Body of pancreas (tissue), 4 donors: ENCODE data around the gene MED22.

ENCODE experiments used
- POLR2A ChIP-seq, 3 donors: fragments of 450-650 bp; IDR thresholded peaks; one replicate each; pipeline ENCODE4 v1.6.1; 2016; ENCODE audit warnings: antibody characterized with exemption in 3 of 3, mild to moderate bottlenecking in 2 of 3
- TF ChIP-seq, protein P1 (sequence below), 7 experiments: fragments of 450-650 bp in 4 of 7; fragments of 200-600 bp in 3 of 7; sonication (generic) in 3 of 7; IDR thresholded peaks; one replicate each; pipeline ENCODE4 v1.5.1; 2016 to 2019; ENCODE audit warnings: antibody characterized with exemption in 7 of 7

DNA sequence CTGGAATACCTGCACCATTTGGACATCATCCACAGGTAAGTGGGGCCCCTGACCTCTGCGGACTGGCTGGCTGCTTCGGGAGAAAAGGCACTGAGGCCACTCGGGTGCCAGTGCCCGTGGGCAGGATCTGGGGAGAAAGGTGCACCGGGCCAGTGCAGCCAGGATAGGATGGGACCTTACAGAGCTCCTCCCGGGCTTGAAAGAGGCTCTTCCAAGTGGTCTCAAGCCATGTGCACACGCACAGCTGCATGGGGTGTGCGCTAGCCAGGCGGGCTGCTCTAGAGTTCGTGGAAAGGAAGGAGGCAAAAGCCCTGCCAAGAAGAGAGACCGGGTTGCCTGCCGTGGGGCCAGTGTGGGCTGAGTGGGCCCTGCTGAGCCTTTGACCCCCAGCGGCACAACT, 41.6 kb upstream of the MED22 start:
- TF ChIP-seq, protein P1, sequence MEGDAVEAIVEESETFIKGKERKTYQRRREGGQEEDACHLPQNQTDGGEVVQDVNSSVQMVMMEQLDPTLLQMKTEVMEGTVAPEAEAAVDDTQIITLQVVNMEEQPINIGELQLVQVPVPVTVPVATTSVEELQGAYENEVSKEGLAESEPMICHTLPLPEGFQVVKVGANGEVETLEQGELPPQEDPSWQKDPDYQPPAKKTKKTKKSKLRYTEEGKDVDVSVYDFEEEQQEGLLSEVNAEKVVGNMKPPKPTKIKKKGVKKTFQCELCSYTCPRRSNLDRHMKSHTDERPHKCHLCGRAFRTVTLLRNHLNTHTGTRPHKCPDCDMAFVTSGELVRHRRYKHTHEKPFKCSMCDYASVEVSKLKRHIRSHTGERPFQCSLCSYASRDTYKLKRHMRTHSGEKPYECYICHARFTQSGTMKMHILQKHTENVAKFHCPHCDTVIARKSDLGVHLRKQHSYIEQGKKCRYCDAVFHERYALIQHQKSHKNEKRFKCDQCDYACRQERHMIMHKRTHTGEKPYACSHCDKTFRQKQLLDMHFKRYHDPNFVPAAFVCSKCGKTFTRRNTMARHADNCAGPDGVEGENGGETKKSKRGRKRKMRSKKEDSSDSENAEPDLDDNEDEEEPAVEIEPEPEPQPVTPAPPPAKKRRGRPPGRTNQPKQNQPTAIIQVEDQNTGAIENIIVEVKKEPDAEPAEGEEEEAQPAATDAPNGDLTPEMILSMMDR (IDR thresholded peaks at IDR 0.05), result no peak
- no peak for TF ChIP-seq POLR2A (IDR thresholded peaks at IDR 0.05)
